Activated CD8-positive, alpha-beta T cell treated with anti-CD3 and anti-CD28 coated beads for 36 hours (primary cell): ENCODE results near the gene IQCK. TPM values are rescaled to one million over a fixed set of nuclear protein-coding genes. Genes with fewer than 3 reads are reported as not detected.

ENCODE experiments used
- ATAC-seq: fragments of 200-7000 bp; cut with Tn5 transposase; one replicate; pipeline ENCODE4 v1.10.0; 2021; ENCODE audit warnings: mild to moderate bottlenecking, moderate library complexity
- CTCF ChIA-PET: fragments of 350-600 bp; sonication (Branson Sonifier 250); formaldehyde crosslinking; loops from one replicate; lab custom pipeline; 2021; ENCODE audit warnings: antibody characterized with exemption; lab: Charles Lee
- POLR2A ChIA-PET: fragments of 350-600 bp; sonication (Branson Sonifier 250); formaldehyde crosslinking; loops from one replicate; lab custom pipeline; 2021; ENCODE audit warnings: antibody characterized with exemption; lab: Charles Lee
- DNase-seq: peaks from one replicate; pipeline ENCODE4 v3.0.0-alpha.2; 2020
- H3K27ac Mint-ChIP-seq: one replicate; pipeline ENCODE4 v1.8.0; 2021; ENCODE audit warnings: mild to moderate bottlenecking, mixed read lengths
- H3K27me3 Mint-ChIP-seq: one replicate; pipeline ENCODE4 v1.8.0; 2021; ENCODE audit warnings: mixed read lengths
- H3K36me3 Mint-ChIP-seq: one replicate; pipeline ENCODE4 v1.8.0; 2021; ENCODE audit warnings: low read depth, mixed read lengths
- H3K4me1 Mint-ChIP-seq: one replicate; pipeline ENCODE4 v1.8.0; 2021; ENCODE audit warnings: low read depth, mixed read lengths
- H3K4me3 Mint-ChIP-seq: one replicate; pipeline ENCODE4 v1.8.0; 2021; ENCODE audit warnings: mild to moderate bottlenecking, moderate library complexity, mixed read lengths
- H3K9me3 Mint-ChIP-seq: one replicate; pipeline ENCODE4 v1.8.0; 2021; ENCODE audit warnings: mixed read lengths
- intact Hi-C: fragments of 100-400 bp; cut with micrococcal nuclease; formaldehyde crosslinking; loops from one replicate; pipeline ENCODE4 v1.10.0; 2022
- total RNA-seq, 2 experiments: library from RNA; stranded (reverse); gene quantifications; one replicate each; pipeline ENCODE4 v1.2.3, GENCODE V29; 2021
- TF ChIP-seq, protein P1 (sequence below): fragments of 200-600 bp; IDR thresholded peaks from one replicate; pipeline ENCODE4 v1.8.0; 2022; ENCODE audit warnings: antibody characterized with exemption, mild to moderate bottlenecking

The IQCK gene
- total RNA-seq, 2 experiments from 2014 or later = 1.7 to 3.5 TPM

DNA sequence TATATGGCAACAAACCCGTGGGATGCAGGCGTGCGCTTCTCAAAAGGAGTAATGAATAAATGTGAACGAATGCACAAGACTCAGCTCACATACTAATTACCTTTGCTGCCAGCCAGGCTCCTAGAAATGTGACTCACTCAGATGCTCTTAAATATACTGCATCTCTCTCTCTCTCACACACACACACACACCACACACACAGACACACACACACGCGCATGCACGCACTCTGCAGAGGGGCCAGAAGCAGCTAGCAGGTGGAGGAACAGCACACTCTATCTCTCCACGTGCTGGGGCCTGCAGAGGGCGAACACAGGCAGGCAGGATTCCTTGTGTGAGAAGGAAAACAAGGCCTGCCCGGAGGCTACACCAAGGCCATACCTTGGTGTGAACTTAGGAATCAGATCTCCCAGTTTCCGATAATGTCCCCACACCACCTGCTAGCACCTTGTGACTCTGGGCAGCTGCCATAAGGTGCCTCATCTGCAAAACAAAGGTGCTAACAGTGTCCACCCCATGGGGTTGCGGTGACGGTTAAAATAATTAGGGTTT lies 161.2 kb downstream of the IQCK start:
- no peaks in the 10 kb centered on the region for H3K9me3 Mint-ChIP-seq
- H3K4me3 Mint-ChIP-seq = no peak overlapping the region
- H3K36me3 Mint-ChIP-seq = no peaks in the 10 kb centered on the region
- TF ChIP-seq, protein P1, sequence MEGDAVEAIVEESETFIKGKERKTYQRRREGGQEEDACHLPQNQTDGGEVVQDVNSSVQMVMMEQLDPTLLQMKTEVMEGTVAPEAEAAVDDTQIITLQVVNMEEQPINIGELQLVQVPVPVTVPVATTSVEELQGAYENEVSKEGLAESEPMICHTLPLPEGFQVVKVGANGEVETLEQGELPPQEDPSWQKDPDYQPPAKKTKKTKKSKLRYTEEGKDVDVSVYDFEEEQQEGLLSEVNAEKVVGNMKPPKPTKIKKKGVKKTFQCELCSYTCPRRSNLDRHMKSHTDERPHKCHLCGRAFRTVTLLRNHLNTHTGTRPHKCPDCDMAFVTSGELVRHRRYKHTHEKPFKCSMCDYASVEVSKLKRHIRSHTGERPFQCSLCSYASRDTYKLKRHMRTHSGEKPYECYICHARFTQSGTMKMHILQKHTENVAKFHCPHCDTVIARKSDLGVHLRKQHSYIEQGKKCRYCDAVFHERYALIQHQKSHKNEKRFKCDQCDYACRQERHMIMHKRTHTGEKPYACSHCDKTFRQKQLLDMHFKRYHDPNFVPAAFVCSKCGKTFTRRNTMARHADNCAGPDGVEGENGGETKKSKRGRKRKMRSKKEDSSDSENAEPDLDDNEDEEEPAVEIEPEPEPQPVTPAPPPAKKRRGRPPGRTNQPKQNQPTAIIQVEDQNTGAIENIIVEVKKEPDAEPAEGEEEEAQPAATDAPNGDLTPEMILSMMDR = no peak
- CTCF ChIA-PET = interaction anchor here (1.1 to 1.2 kb wide), 2 partner anchors 10 to 296 kb away, joined by 3 read pairs; no protein-coding TSS in a partner anchor
- ATAC-seq (no peak), DNase-seq (no peak)
- POLR2A ChIA-PET = no interaction called here
- peaks cover 19% of the 10 kb centered on the region for H3K27me3 Mint-ChIP-seq
- no peaks in the 10 kb centered on the region for H3K4me1 Mint-ChIP-seq
- intact Hi-C loops = no loop called here
- H3K27ac Mint-ChIP-seq = no peak overlapping the region

DNA sequence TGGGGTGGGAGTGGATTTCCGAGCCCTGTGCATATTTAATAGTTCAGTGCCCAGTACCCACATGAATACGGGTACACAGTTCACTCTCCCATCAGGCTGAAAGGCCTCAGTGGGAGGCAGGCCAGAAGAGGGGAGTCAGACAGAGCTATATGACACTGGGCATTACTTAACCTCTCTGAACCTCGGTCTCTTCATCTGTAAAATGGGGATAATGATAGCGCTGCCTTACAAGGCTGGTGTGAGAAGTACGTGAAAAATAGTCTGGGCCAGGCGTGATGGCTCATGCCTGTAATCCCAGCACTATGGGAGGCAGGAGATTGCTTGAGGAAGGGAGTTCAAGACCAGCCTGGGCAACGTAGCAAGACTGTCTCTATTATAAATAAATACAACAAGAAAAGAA lies 163.0 kb downstream of the IQCK start:
- ATAC-seq (no peak), DNase-seq (no peak)
- Mint-ChIP-seq H3K4me1 (peaks cover 9% of the 10 kb centered on the region), H3K36me3 (no peaks in the 10 kb centered on the region), H3K27me3 (peaks cover 30% of the 10 kb centered on the region), H3K4me3 (no peak overlapping the region), H3K27ac (no peak overlapping the region), H3K9me3 (no peaks in the 10 kb centered on the region)
- ChIA-PET POLR2A (no interaction called here), CTCF (no interaction called here)
- TF ChIP-seq, protein P1 = no peak
- intact Hi-C loops = no loop called here

DNA sequence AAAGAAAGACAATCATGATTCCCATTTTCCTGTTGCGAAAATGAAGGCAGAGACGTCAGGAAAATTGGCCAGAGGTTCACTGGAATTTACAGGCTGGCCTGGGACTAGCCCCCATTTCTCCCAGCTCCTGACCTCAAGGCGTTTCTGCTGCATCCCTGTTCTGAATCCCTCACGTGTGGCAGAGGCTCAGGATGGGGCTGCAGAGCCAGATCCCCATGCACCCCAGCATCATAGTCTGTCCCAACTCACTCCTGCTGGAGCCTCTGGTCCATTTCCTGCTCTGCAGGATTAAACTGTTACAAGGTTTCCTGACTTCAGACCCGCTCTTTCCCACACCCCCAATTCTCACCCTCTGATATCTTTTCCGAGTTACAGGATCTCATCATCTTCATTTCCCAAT lies 163.7 kb downstream of the IQCK start:
- H3K4me3 Mint-ChIP-seq = no peak overlapping the region
- TF ChIP-seq, protein P1 = no peak
- ChIA-PET POLR2A (no interaction called here), CTCF (interaction anchor here (0.9 kb wide), 1 partner anchor 25 kb away, joined by 4 read pairs; no protein-coding TSS in a partner anchor)
- H3K4me1 Mint-ChIP-seq = peaks cover 15% of the 10 kb centered on the region
- no peak overlapping the region for H3K27ac Mint-ChIP-seq
- intact Hi-C loops = no loop called here
- no peaks in the 10 kb centered on the region for H3K36me3 Mint-ChIP-seq
- ATAC-seq (no peak), DNase-seq (no peak)
- peaks cover 33% of the 10 kb centered on the region for H3K27me3 Mint-ChIP-seq
- H3K9me3 Mint-ChIP-seq = no peaks in the 10 kb centered on the region

DNA sequence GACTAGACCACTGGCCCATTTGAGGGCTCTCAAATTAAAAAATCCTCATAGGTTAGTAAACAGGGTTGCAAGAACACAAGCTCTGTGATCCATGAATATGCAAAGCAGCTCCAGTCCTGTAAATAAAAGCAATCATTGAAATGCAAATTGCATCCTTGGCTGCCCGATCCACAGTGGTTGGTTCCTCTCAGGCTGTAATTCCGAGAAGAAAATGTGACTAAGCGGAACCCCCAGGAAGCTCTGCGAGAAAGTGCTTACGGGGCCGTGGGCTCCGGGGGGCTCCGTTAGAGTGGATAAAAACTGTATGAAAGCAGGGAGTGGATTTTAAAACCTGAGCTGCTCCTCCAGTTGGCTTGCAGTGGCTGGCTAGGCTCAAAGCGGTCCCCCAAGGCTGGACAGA lies 164.1 kb downstream of the IQCK start:
- intact Hi-C loops = no loop called here

DNA sequence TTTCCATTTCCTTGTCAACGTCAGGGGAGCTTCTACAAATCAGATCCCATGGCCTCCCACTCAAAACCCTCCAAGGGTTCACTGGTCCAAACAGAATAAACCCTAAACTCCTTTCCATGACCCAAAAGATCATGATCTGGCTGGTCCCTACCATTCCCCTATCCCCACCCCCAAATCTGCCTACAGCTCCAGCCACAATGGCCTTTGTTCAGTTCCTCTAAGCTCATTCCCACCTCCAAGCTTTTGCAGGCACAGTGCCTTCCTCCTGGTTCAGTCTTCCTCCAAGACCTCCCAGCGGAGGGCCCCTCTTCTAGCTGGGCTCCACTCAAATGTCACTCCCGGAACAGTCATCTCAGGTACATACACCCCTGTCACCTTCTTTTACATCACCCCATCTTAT lies 164.6 kb downstream of the IQCK start:
- TF ChIP-seq, protein P1 = no peak
- Mint-ChIP-seq H3K36me3 (no peaks in the 10 kb centered on the region), H3K4me1 (peaks cover 15% of the 10 kb centered on the region), H3K27ac (no peak overlapping the region), H3K4me3 (no peak overlapping the region), H3K9me3 (no peaks in the 10 kb centered on the region), H3K27me3 (peaks cover 33% of the 10 kb centered on the region)
- no peak for ATAC-seq
- CTCF ChIA-PET = interaction anchor here (0.9 kb wide), 1 partner anchor 24 kb away, joined by 4 read pairs; no protein-coding TSS in a partner anchor
- no peak for DNase-seq
- POLR2A ChIA-PET = no interaction called here
- intact Hi-C loops = no loop called here

More for the DNA sequence above, 164.1 kb downstream of the IQCK start:
- Mint-ChIP-seq H3K36me3 (no peaks in the 10 kb centered on the region), H3K4me1 (peaks cover 15% of the 10 kb centered on the region), H3K27me3 (peaks cover 33% of the 10 kb centered on the region), H3K9me3 (no peaks in the 10 kb centered on the region), H3K4me3 (no peak overlapping the region), H3K27ac (no peak overlapping the region)
- ChIA-PET CTCF (interaction anchor here (0.9 kb wide), 1 partner anchor 25 kb away, joined by 4 read pairs; no protein-coding TSS in a partner anchor), POLR2A (no interaction called here)
- no peak for DNase-seq
- TF ChIP-seq, protein P1 = no peak
- no peak for ATAC-seq
